Spleen (tissue), 11 donors: ENCODE measurements around the gene PTPRE. TPM values are rescaled to one million over a fixed set of nuclear protein-coding genes. Genes with fewer than 3 reads are reported as not detected.
A peak's percentile ranks its signal among the peaks of the same experiment; 100 is the strongest.

Source experiments
- DNase-seq: peaks from one replicate; pipeline ENCODE4 v3.0.0-alpha.2; 2020
- H3K27ac ChIP-seq, 8 donors: fragments of 200-600 bp; sonication (generic) in 7 of 8; 1 replicate in 4 of 8; 2 replicates in 4 of 8; pipeline versions ENCODE4 v1.5.0 to v1.8.0; 2016 to 2021; ENCODE audit warnings: inconsistent platforms in 4 of 8, mild to moderate bottlenecking in 4 of 8, moderate library complexity in 1 of 8
- H3K27me3 ChIP-seq, 7 donors: fragments of 200-600 bp; sonication (generic) in 6 of 7; replicated peaks in 1 of 7; 1 replicate in 4 of 7; 2 replicates in 3 of 7; pipeline versions ENCODE4 v1.5.0 to v1.8.0; 2016 to 2021; ENCODE audit warnings: inconsistent platforms in 3 of 7, mild to moderate bottlenecking in 1 of 7
- H3K36me3 ChIP-seq, 6 donors: fragments of 200-600 bp; sonication (generic) in 5 of 6; 1 replicate in 4 of 6; 2 replicates in 2 of 6; pipeline versions ENCODE4 v1.5.0 to v1.8.0; 2016 to 2021; ENCODE audit warnings: inconsistent platforms in 2 of 6
- H3K4me1 ChIP-seq, 6 donors: fragments of 200-600 bp; sonication (generic) in 5 of 6; 1 replicate in 3 of 6; 2 replicates in 3 of 6; pipeline versions ENCODE4 v1.5.0 to v1.8.0; 2016 to 2021; ENCODE audit warnings: inconsistent platforms in 3 of 6
- H3K4me3 ChIP-seq, 8 donors: fragments of 200-600 bp; sonication (generic) in 7 of 8; 1 replicate in 4 of 8; 2 replicates in 4 of 8; pipeline versions ENCODE4 v1.5.0 to v1.8.0; 2016 to 2021; ENCODE audit warnings: inconsistent platforms in 4 of 8, mild to moderate bottlenecking in 4 of 8, moderate library complexity in 2 of 8
- H3K9me3 ChIP-seq, 8 donors: fragments of 200-600 bp; sonication (generic) in 7 of 8; 1 replicate in 4 of 8; 2 replicates in 4 of 8; pipeline versions ENCODE4 v1.5.0 to v1.8.0; 2016 to 2021; ENCODE audit warnings: inconsistent platforms in 4 of 8
- CTCF ChIP-seq, 11 experiments: fragments of 200-600 bp in 7 of 11; fragments of 450-650 bp in 4 of 11; sonication (generic) in 4 of 11; IDR thresholded peaks in 8 of 11; conservative IDR thresholded peaks in 3 of 11; 1 replicate in 7 of 11; 2 replicates in 4 of 11; pipeline versions ENCODE4 v1.4.0 to v1.8.0; 2016 to 2021; ENCODE audit warnings: antibody characterized with exemption in 11 of 11, inconsistent platforms in 4 of 11, mild to moderate bottlenecking in 1 of 11
- POLR2A ChIP-seq, 3 donors: fragments of 450-650 bp; IDR thresholded peaks; one replicate each; pipeline ENCODE4 v1.5.1; 2017; ENCODE audit warnings: antibody characterized with exemption in 3 of 3, mild to moderate bottlenecking in 1 of 3
- POLR2AphosphoS5 ChIP-seq, 3 donors: sonication (generic); formaldehyde crosslinking; IDR thresholded peaks; one replicate each; pipeline ENCODE4 v1.5.1; 2017; ENCODE audit warnings: antibody characterized with exemption in 3 of 3
- WGBS, 5 donors: extraction: QIAGEN DNeasy Blood & Tissue Kit in 3 of 5; methylation state at CpG; one replicate each; pipeline versions ENCODE4 v1.1.5 to v1.1.7; 2013 to 2018; 5-methylcytosine and 5-hydroxymethylcytosine counted together
- intact Hi-C: fragments of 100-400 bp; cut with DNase I; formaldehyde crosslinking; loops from one replicate; pipeline ENCODE4 v1.15.0; 2023; ENCODE audit warnings: low total_unique reads
- polyA plus RNA-seq, 3 donors: library from polyadenylated mRNA; stranded (reverse); fragments of 200-250 nt; gene quantifications; one replicate each; pipeline ENCODE4 v1.2.1, GENCODE V29; 2013
- total RNA-seq, 7 donors: library from RNA; depleted of rRNA in 3 of 7; stranded (reverse); fragments of >200 nt in 3 of 7; fragmentation: NEBNext Ultra II Directional in 4 of 7; extraction: Animal tissue kit (Norgen Biotek cat#: 25700) in 4 of 7; gene quantifications; one replicate each; pipeline versions ENCODE4 v1.1.0 to v1.2.1, GENCODE V29; 2016 to 2021
- donor health status: healthy with polysubstance abuse.
- donor health status: DM: no; HTN: no; CAD: no; lungs with moderate emphysema.
- donor health status: DM: no; HTN: no; CAD: no.
- donor health status: Bipolar disorder and iron deficiency.
- donor health status: healthy.
- donor health status: DM: no; HTN: no; CAD: no.
- donor health status: DM: yes; HTN: yes; CAD: no.

Gene PTPRE
- total and polyA plus RNA-seq, 10 donors: 6.2 to 133 (median 70.2) TPM

- no peak for DNase-seq
- H3K4me3 ChIP-seq: no peak overlapping the region
- H3K9me3 ChIP-seq: peaks cover 0 to 8% (median 5%) of the 10 kb centered on the region in 8 donors
- H3K27me3 ChIP-seq: no peaks in the 10 kb centered on the region
- H3K27ac ChIP-seq: no peak overlapping the region
- H3K36me3 ChIP-seq: no peaks in the 10 kb centered on the region
- TF ChIP-seq POLR2AphosphoS5 (IDR thresholded peaks at IDR 0.05): no peak
- TF ChIP-seq POLR2A (IDR thresholded peaks at IDR 0.05): no peak
- TF ChIP-seq CTCF (IDR thresholded peaks at IDR 0.05 in 8 of 11, conservative IDR thresholded peaks at IDR 0.05 in 3 of 11): no peak
- intact Hi-C loops: no loop called here
- peaks cover 0 to 11% (median 2%) of the 10 kb centered on the region in 6 donors for H3K4me1 ChIP-seq
These were observed 10.3 kb upstream of the PTPRE start for GRCh38 chr10:127896590-127896989.

GRCh38 chr10:127897177-127897576 lies 9.7 kb upstream of the PTPRE start:
- DNase-seq: no peak
- Histone ChIP-seq H3K4me1 (peaks cover 0 to 11% (median 2%) of the 10 kb centered on the region in 6 donors), H3K36me3 (no peaks in the 10 kb centered on the region), H3K4me3 (no peak overlapping the region), H3K27me3 (no peaks in the 10 kb centered on the region), H3K9me3 (peaks cover 0 to 11% (median 6%) of the 10 kb centered on the region in 8 donors), H3K27ac (no peak overlapping the region)
- 81 to 93% (median 91%) methylated on average over 2 of the region's 2 CpGs for WGBS, 5 donors
- intact Hi-C loops: no loop called here
- TF ChIP-seq CTCF (IDR thresholded peaks at IDR 0.05 in 8 of 11, conservative IDR thresholded peaks at IDR 0.05 in 3 of 11) (no peak), POLR2A (IDR thresholded peaks at IDR 0.05) (no peak), POLR2AphosphoS5 (IDR thresholded peaks at IDR 0.05) (no peak)

GRCh38 chr10:127899766-127900387 lies 7.0 kb upstream of the PTPRE start:
- peaks cover 0 to 11% (median 2%) of the 10 kb centered on the region in 6 donors for H3K4me1 ChIP-seq
- no peaks in the 10 kb centered on the region for H3K36me3 ChIP-seq
- peak overlapping the region in 2 of 8 donors; percentile 2 to 47 for H3K27ac ChIP-seq
- no peak for TF ChIP-seq POLR2A (IDR thresholded peaks at IDR 0.05)
- intact Hi-C loops: no loop called here
- DNase-seq: no peak
- H3K27me3 ChIP-seq: no peaks in the 10 kb centered on the region
- H3K9me3 ChIP-seq: peaks cover 0 to 11% (median 6%) of the 10 kb centered on the region in 8 donors
- no peak overlapping the region for H3K4me3 ChIP-seq
- 48 to 81% (median 58%) methylated on average over 3 of the region's 3 CpGs for WGBS, 5 donors

GRCh38 chr10:127903789-127904188 lies 3.1 kb upstream of the PTPRE start:
- 74 to 92% (median 79%) methylated on average over 5 of the region's 5 CpGs for WGBS, 5 donors
- H3K36me3 ChIP-seq: no peaks in the 10 kb centered on the region

More at GRCh38 chr10:127903789-127904188, 3.1 kb upstream of the PTPRE start:
- H3K27ac ChIP-seq: no peak overlapping the region
- H3K9me3 ChIP-seq: peaks cover 0 to 5% (median 0%) of the 10 kb centered on the region in 8 donors
- H3K27me3 ChIP-seq: peaks cover 0 to 27% (median 5%) of the 10 kb centered on the region in 7 donors
- TF ChIP-seq POLR2A (IDR thresholded peaks at IDR 0.05): no peak
- no peak for TF ChIP-seq CTCF (IDR thresholded peaks at IDR 0.05 in 8 of 11, conservative IDR thresholded peaks at IDR 0.05 in 3 of 11)
- no peak overlapping the region for H3K4me3 ChIP-seq
- DNase-seq: no peak
- H3K4me1 ChIP-seq: peaks cover 0 to 41% (median 24%) of the 10 kb centered on the region in 6 donors
- intact Hi-C loops: no loop called here
